SKM-1 (cell line): ENCODE measurements around the gene CHRNA7.
"Not testable (repeated sequence)": the region's sequence is repeated elsewhere in the genome, so short reads cannot be mapped to it uniquely, and the experiment has no call there.

Source experiments
- DNase-seq: peaks from one replicate; lab custom pipeline; 2025; ENCODE audit not compliant: unreplicated experiment; lab: John Stamatoyannopoulos, UW

CHRNA7 gene

GRCh38 chr15:32119694-32120330 is 89.5 kb downstream of the CHRNA7 start:
- no peak for DNase-seq

GRCh38 chr15:32120577-32121383 is 90.5 kb downstream of the CHRNA7 start:
- DNase-seq: no peak

GRCh38 chr15:32121384-32121695 is 91.0 kb downstream of the CHRNA7 start:
- no peak for DNase-seq

- DNase-seq: no peak
Measured at GRCh38 chr15:32122013-32122412, 91.7 kb downstream of the CHRNA7 start.

GRCh38 chr15:32123473-32123872 is 93.2 kb downstream of the CHRNA7 start:
- no peak for DNase-seq

- DNase-seq: no peak
Measured at GRCh38 chr15:32124726-32125125, 94.4 kb downstream of the CHRNA7 start.

GRCh38 chr15:32125595-32125994 is 95.3 kb downstream of the CHRNA7 start:
- no peak for DNase-seq

- no peak for DNase-seq
Measured at GRCh38 chr15:32129815-32130214, 99.5 kb downstream of the CHRNA7 start.

GRCh38 chr15:32130823-32131222 is 100.5 kb downstream of the CHRNA7 start:
- DNase-seq: no peak

- DNase-seq: no peak
Measured at GRCh38 chr15:32131803-32132202, 101.5 kb downstream of the CHRNA7 start.

- DNase-seq: no peak
Measured at GRCh38 chr15:32132859-32133258, 102.5 kb downstream of the CHRNA7 start.

GRCh38 chr15:32134842-32135241 is 104.5 kb downstream of the CHRNA7 start:
- no peak for DNase-seq

- DNase-seq: no peak
Measured at GRCh38 chr15:32135335-32135734, 105.0 kb downstream of the CHRNA7 start.

GRCh38 chr15:32145512-32145911 is 115.2 kb downstream of the CHRNA7 start:
- not testable (repeated sequence) for DNase-seq

GRCh38 chr15:32148833-32149555 is 118.7 kb downstream of the CHRNA7 start:
- DNase-seq: no peak

GRCh38 chr15:32152574-32152973 is 122.3 kb downstream of the CHRNA7 start:
- no peak for DNase-seq

- DNase-seq: not testable (repeated sequence)
Measured at GRCh38 chr15:32153868-32154623, 123.7 kb downstream of the CHRNA7 start.

GRCh38 chr15:32162143-32162542 is 131.8 kb downstream of the CHRNA7 start:
- DNase-seq: not testable (repeated sequence)

- DNase-seq: not testable (repeated sequence)
Measured at GRCh38 chr15:32164065-32164464, 133.8 kb downstream of the CHRNA7 start.

GRCh38 chr15:32164747-32165146 is 134.4 kb downstream of the CHRNA7 start:
- DNase-seq: not testable (repeated sequence)

GRCh38 chr15:32165775-32166174 is 135.5 kb downstream of the CHRNA7 start:
- not testable (repeated sequence) for DNase-seq
